ENCODE measurements around the gene GCLM. TPM values are rescaled to one million over a fixed set of nuclear protein-coding genes. Genes with fewer than 3 reads are reported as not detected.

Gene GCLM
- total and polyA plus RNA-seq, 2 donors (not counting 1 experiment from before 2014, with no cell fraction given), result 1.7 to 10.7 TPM

GRCh38 chr1:93925206-93925605, 16.0 kb upstream of the GCLM start:
- TF ChIP-seq EZH2 (IDR thresholded peaks at IDR 0.05; ENCODE audit: borderline replicate concordance, insufficient read depth, low read depth, low read length, poor library complexity, severe bottlenecking) (no peak), CTCF (IDR thresholded peaks at IDR 0.05) (no peak)
- H3K9ac ChIP-seq (ENCODE audit: low read length), result no peak overlapping the region
- H3K4me1 Mint-ChIP-seq, result no peaks in the 10 kb centered on the region
- no peak overlapping the region for H3K27ac ChIP-seq (ENCODE audit: low read length in 2 of 2)
- H3K27me3 ChIP-seq (replicated peaks in 1 of 4; ENCODE audit: control extremely low read depth in 1 of 4, control insufficient read depth in 3 of 4, insufficient read depth in 4 of 4, low read length in 3 of 4), result peaks cover 0 to 2% (median 0%) of the 10 kb centered on the region in 4 experiments
- peaks cover 2% of the 10 kb centered on the region for H3K9me3 Mint-ChIP-seq (ENCODE audit: insufficient read depth)
- H3K27ac Mint-ChIP-seq, result no peak overlapping the region
- H2AFZ ChIP-seq (ENCODE audit: insufficient read depth, low read depth, low read length, poor library complexity, severe bottlenecking), result no peak overlapping the region
- ChIA-PET POLR2A (no interaction called here), CTCF (no interaction called here)
- no peak overlapping the region for H3K4me3 ChIP-seq (ENCODE audit: control extremely low read depth in 1 of 5, extremely low read depth in 1 of 5, insufficient read depth in 1 of 5, low read depth in 2 of 5, low read length in 4 of 5)
- H3K27me3 Mint-ChIP-seq, result peaks cover 40% of the 10 kb centered on the region
- no peaks in the 10 kb centered on the region for H3K4me1 ChIP-seq (ENCODE audit: control insufficient read depth in 2 of 2, insufficient read depth in 2 of 2, low read length in 2 of 2)
- H3K4me2 ChIP-seq (replicated peaks; ENCODE audit: low read depth, low read length, poor library complexity, severe bottlenecking), result no peak overlapping the region
- H3K79me2 ChIP-seq (ENCODE audit: control insufficient read depth, insufficient read depth, low read length), result no peaks in the 10 kb centered on the region
- no peaks in the 10 kb centered on the region for H4K20me1 ChIP-seq (ENCODE audit: control insufficient read depth, insufficient read depth, low read length, poor library complexity, severe bottlenecking)
- WGBS (ENCODE audit: insufficient coverage), result 100% methylated on average over 2 of the region's 3 CpGs
- no peaks in the 10 kb centered on the region for H3K36me3 ChIP-seq (replicated peaks in 1 of 2; ENCODE audit: control extremely low read depth in 1 of 2, control insufficient read depth in 1 of 2, extremely low read depth in 1 of 2, insufficient read depth in 2 of 2, low read length in 1 of 2)
- no peak overlapping the region for H3K4me3 Mint-ChIP-seq
- peaks cover 0 to 5% (median 3%) of the 10 kb centered on the region in 3 donors for H3K9me3 ChIP-seq (ENCODE audit: control extremely low read depth in 1 of 3, control insufficient read depth in 2 of 3, insufficient read depth in 1 of 3, low read length in 2 of 3)
- ATAC-seq (ENCODE audit: low read depth) (no peak), DNase-seq (no peak)
- intact Hi-C loops (cut with micrococcal nuclease), result no loop called here

- ChIA-PET CTCF (no interaction called here), POLR2A (no interaction called here)
- H3K27me3 ChIP-seq (replicated peaks in 1 of 4; ENCODE audit: control extremely low read depth in 1 of 4, control insufficient read depth in 3 of 4, insufficient read depth in 4 of 4, low read length in 3 of 4), result peaks cover 0 to 5% (median 0%) of the 10 kb centered on the region in 4 experiments
- H3K4me3 ChIP-seq (ENCODE audit: control extremely low read depth in 1 of 5, extremely low read depth in 1 of 5, insufficient read depth in 1 of 5, low read depth in 2 of 5, low read length in 4 of 5), result no peak overlapping the region
- WGBS (ENCODE audit: insufficient coverage), result no CpG with 5 or more reads among the region's 1 CpG
- Mint-ChIP-seq H3K27me3 (peaks cover 14% of the 10 kb centered on the region), H3K9me3 (ENCODE audit: insufficient read depth) (no peaks in the 10 kb centered on the region), H3K4me3 (no peak overlapping the region), H3K4me1 (no peaks in the 10 kb centered on the region), H3K27ac (no peak overlapping the region)
- no peak for DNase-seq
- no peak overlapping the region for H3K27ac ChIP-seq (ENCODE audit: low read length in 2 of 2)
- no peak overlapping the region for H3K9ac ChIP-seq (ENCODE audit: low read length)
- intact Hi-C loops (cut with micrococcal nuclease), result no loop called here
- H3K4me1 ChIP-seq (ENCODE audit: control insufficient read depth in 2 of 2, insufficient read depth in 2 of 2, low read length in 2 of 2), result no peaks in the 10 kb centered on the region
- H3K79me2 ChIP-seq (ENCODE audit: control insufficient read depth, insufficient read depth, low read length), result no peaks in the 10 kb centered on the region
- no peak for TF ChIP-seq EZH2 (IDR thresholded peaks at IDR 0.05; ENCODE audit: borderline replicate concordance, insufficient read depth, low read depth, low read length, poor library complexity, severe bottlenecking)
- H4K20me1 ChIP-seq (ENCODE audit: control insufficient read depth, insufficient read depth, low read length, poor library complexity, severe bottlenecking), result no peaks in the 10 kb centered on the region
- no peaks in the 10 kb centered on the region for H3K36me3 ChIP-seq (replicated peaks in 1 of 2; ENCODE audit: control extremely low read depth in 1 of 2, control insufficient read depth in 1 of 2, extremely low read depth in 1 of 2, insufficient read depth in 2 of 2, low read length in 1 of 2)
- H3K4me2 ChIP-seq (replicated peaks; ENCODE audit: low read depth, low read length, poor library complexity, severe bottlenecking), result no peak overlapping the region
- H3K9me3 ChIP-seq (ENCODE audit: control extremely low read depth in 1 of 3, control insufficient read depth in 2 of 3, insufficient read depth in 1 of 3, low read length in 2 of 3), result peaks cover 0 to 6% (median 0%) of the 10 kb centered on the region in 3 donors
- ATAC-seq (ENCODE audit: low read depth), result no peak
- no peak overlapping the region for H2AFZ ChIP-seq (ENCODE audit: insufficient read depth, low read depth, low read length, poor library complexity, severe bottlenecking)
These were observed 10.6 kb upstream of the GCLM start for GRCh38 chr1:93919780-93920179.
